Tibial artery (tissue), 4 donors: Measurements from ENCODE around the gene CA10.

ENCODE experiments used
- DNase-seq, 2 donors: peaks; one replicate each; pipeline ENCODE4 v3.0.0-alpha.2; 2019
- H3K27ac ChIP-seq, 2 donors: fragments of 200-600 bp; sonication (generic) in 1 of 2; 1 replicate in 1 of 2; 2 replicates in 1 of 2; pipeline ENCODE4 v1.5.1; 2018 to 2019; ENCODE audit warnings: mild to moderate bottlenecking in 1 of 2
- H3K27me3 ChIP-seq, 2 donors: fragments of 200-600 bp; sonication (generic) in 1 of 2; one replicate each; pipeline versions ENCODE4 v1.5.1 to v1.6.0; 2016 to 2019
- H3K36me3 ChIP-seq, 3 donors: fragments of 200-600 bp; sonication (generic) in 2 of 3; one replicate each; pipeline ENCODE4 v1.5.1; 2016 to 2019; ENCODE audit warnings: mild to moderate bottlenecking in 2 of 3
- H3K4me1 ChIP-seq, 4 donors: fragments of 200-600 bp; sonication (generic) in 2 of 4; 1 replicate in 3 of 4; 2 replicates in 1 of 4; pipeline ENCODE4 v1.5.1; 2016 to 2019
- H3K4me3 ChIP-seq, 2 donors: fragments of 200-600 bp; sonication (generic) in 1 of 2; 1 replicate in 1 of 2; 2 replicates in 1 of 2; pipeline ENCODE4 v1.5.1; 2018 to 2019; ENCODE audit warnings: mild to moderate bottlenecking in 2 of 2
- H3K9me3 ChIP-seq, 3 donors: fragments of 200-600 bp; sonication (generic) in 1 of 3; one replicate each; pipeline ENCODE4 v1.5.1; 2016 to 2019
- intact Hi-C: fragments of 100-400 bp; cut with DNase I; formaldehyde crosslinking; loops from one replicate; pipeline ENCODE4 v1.15.0; 2023; ENCODE audit warnings: low total_unique reads
- TF ChIP-seq, protein P1 (sequence below), 2 experiments: fragments of 200-600 bp in 1 of 2; fragments of 450-650 bp in 1 of 2; IDR thresholded peaks; one replicate each; pipeline ENCODE4 v1.5.1; 2017 to 2019; ENCODE audit warnings: antibody characterized with exemption in 2 of 2, mild to moderate bottlenecking in 1 of 2, moderate library complexity in 1 of 2

CA10 gene

DNA sequence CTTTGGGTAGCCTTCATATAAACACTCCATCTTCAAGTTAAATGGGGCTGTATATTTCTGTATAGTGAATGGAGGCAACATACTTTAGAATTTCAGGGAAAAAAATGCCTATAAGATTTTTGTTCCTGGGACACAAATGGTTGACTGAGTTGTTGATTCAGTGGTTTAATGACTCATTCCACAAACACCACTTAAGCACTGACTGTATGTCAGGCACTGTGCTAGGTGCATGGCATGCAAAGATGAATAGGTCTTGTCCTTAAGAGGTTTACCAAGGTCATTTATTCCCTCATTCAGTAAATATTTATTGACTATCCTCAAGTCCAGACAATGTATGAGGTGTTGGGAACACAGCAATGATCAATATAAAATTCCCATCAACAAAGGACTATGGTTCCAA, 417.1 kb downstream of the CA10 start:
- H3K27ac ChIP-seq: no peak overlapping the region
- no peaks in the 10 kb centered on the region for H3K36me3 ChIP-seq
- peaks cover 0 to 5% of the 10 kb centered on the region in 2 donors for H3K27me3 ChIP-seq
- intact Hi-C loops: no loop called here
- H3K9me3 ChIP-seq: no peaks in the 10 kb centered on the region
- no peak for DNase-seq
- TF ChIP-seq, protein P1, sequence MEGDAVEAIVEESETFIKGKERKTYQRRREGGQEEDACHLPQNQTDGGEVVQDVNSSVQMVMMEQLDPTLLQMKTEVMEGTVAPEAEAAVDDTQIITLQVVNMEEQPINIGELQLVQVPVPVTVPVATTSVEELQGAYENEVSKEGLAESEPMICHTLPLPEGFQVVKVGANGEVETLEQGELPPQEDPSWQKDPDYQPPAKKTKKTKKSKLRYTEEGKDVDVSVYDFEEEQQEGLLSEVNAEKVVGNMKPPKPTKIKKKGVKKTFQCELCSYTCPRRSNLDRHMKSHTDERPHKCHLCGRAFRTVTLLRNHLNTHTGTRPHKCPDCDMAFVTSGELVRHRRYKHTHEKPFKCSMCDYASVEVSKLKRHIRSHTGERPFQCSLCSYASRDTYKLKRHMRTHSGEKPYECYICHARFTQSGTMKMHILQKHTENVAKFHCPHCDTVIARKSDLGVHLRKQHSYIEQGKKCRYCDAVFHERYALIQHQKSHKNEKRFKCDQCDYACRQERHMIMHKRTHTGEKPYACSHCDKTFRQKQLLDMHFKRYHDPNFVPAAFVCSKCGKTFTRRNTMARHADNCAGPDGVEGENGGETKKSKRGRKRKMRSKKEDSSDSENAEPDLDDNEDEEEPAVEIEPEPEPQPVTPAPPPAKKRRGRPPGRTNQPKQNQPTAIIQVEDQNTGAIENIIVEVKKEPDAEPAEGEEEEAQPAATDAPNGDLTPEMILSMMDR (IDR thresholded peaks at IDR 0.05): no peak
- H3K4me3 ChIP-seq: no peak overlapping the region
- no peaks in the 10 kb centered on the region for H3K4me1 ChIP-seq

DNA sequence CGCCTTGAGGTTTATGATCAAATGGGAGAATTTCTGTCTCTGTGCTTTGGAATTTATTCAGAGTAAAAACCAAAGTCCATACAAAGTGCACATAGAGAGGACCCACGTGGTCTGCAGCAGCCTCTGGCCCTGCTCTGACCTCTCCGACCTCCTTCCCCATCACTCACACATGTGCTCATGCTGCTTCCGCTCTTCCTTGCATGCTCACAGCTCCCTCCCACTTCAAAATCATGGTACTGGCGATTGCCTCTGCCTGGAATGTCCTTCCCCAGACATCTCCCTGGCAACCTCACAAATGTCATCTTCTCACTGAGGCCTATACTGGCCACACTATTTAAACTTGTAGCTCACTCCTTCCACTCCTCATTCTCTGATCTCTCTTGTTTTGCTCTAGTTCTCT, 418.0 kb downstream of the CA10 start:
- Histone ChIP-seq H3K36me3 (no peaks in the 10 kb centered on the region), H3K4me3 (no peak overlapping the region), H3K27ac (no peak overlapping the region), H3K27me3 (peaks cover 0 to 5% of the 10 kb centered on the region in 2 donors), H3K9me3 (no peaks in the 10 kb centered on the region), H3K4me1 (no peaks in the 10 kb centered on the region)
- intact Hi-C loops: no loop called here
- TF ChIP-seq, protein P1 (IDR thresholded peaks at IDR 0.05): no peak
- no peak for DNase-seq

DNA sequence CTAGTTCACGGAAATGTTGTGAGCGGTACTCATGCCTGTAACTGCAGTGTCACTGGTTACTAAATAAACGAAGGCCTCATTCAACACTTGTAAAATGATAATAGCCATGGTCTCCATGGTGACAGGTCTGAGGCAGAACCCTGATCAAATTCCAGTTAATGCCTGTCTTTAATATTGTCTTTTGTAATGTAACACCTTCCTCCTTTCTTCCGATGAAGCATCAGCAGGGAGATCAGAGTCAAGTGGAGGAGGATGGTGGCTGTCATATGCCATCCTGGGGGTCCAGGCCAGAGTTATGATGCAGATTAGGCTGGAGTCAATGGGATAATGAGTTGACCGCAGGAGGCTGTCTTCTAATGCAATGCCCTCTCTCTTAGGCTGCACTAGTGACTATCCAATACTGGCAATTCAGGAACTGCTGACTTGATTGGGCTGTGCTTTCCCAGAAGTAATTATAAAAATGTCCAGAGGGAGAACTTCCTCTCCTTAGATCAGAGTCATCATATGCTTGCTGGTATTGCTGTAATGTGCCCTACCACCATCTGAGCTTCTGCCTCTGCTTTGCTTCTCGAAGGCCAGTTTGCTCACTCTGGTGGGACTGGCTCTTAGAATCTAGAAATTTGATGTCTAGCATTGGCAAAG, 419.1 kb downstream of the CA10 start:
- Histone ChIP-seq H3K27ac (no peak overlapping the region), H3K4me1 (no peaks in the 10 kb centered on the region)
- no peak for DNase-seq

DNA sequence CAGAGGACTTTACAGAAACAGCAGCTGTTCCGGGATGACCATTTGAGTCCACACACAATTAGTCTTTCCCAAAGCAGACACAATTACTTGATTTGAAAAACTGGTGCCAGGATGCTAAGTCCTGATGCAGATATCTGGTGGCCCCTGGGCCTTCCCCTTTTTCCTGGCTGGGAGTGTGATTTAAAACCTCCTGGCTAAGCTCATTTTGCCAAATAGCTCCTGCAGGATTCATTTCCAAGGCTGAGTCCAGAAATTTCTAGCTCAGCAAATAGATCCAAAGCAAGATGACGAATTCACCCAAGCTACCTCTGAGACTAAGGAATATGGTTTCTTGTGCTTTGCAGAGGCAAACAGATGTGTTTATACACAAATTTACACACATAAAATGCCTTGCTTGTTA, 422.2 kb downstream of the CA10 start:
- no peaks in the 10 kb centered on the region for H3K36me3 ChIP-seq
- peaks cover 0 to 5% of the 10 kb centered on the region in 2 donors for H3K27me3 ChIP-seq
- no peak overlapping the region for H3K4me3 ChIP-seq
- TF ChIP-seq, protein P1 (IDR thresholded peaks at IDR 0.05): no peak
- DNase-seq: no peak
- no peak overlapping the region for H3K27ac ChIP-seq
- H3K4me1 ChIP-seq: no peaks in the 10 kb centered on the region
- intact Hi-C loops: no loop called here
- H3K9me3 ChIP-seq: no peaks in the 10 kb centered on the region

More for the DNA sequence above, 419.1 kb downstream of the CA10 start:
- H3K36me3 ChIP-seq: no peaks in the 10 kb centered on the region
- TF ChIP-seq, protein P1 (IDR thresholded peaks at IDR 0.05): no peak
- H3K9me3 ChIP-seq: no peaks in the 10 kb centered on the region
- H3K27me3 ChIP-seq: peaks cover 0 to 5% of the 10 kb centered on the region in 2 donors
- no peak overlapping the region for H3K4me3 ChIP-seq
- intact Hi-C loops: no loop called here

DNA sequence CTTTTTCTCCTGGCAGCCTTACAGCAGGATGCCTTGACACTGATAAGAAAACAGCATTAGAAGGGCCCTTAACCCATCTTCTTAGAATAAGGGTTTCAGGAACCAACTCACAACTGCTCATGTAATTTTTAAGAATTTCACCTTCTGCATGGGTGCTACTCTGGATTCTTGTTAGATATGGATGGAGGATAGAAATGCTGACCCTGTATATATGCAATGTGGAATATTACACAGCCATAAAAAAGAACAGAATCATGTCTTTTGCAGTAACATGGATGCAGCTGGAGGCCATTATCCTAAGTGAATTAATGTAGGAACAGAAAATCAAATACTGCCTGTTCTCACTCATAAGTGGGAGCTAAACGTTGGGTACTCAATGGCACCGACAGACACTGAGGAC, 423.5 kb downstream of the CA10 start:
- intact Hi-C loops: no loop called here
- TF ChIP-seq, protein P1 (IDR thresholded peaks at IDR 0.05): no peak
- H3K9me3 ChIP-seq: no peaks in the 10 kb centered on the region

DNA sequence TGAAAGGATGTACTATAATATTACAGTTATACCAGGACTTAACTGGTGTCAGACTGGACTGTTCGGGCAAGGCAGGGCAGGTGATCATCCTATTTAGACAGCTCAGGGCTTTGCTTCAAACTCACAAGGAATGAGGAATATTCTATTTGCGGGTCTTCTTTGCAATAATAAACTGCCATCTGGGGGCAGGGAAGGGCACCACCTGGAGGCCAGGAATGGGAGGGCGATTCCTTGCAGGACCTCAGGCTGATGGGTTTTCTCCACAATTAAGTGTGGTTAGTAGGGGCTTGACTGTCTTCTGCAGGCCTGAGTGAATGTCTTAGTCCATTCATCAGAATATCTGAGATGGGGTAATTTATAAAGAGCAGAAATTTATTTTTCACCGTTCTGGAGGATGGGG, 424.1 kb downstream of the CA10 start:
- intact Hi-C loops: no loop called here
- TF ChIP-seq, protein P1 (IDR thresholded peaks at IDR 0.05): peak in 1 of 2 experiments; percentile 33
- Histone ChIP-seq H3K4me1 (no peaks in the 10 kb centered on the region), H3K9me3 (no peaks in the 10 kb centered on the region), H3K27ac (no peak overlapping the region), H3K4me3 (no peak overlapping the region), H3K36me3 (no peaks in the 10 kb centered on the region), H3K27me3 (no peaks in the 10 kb centered on the region)
- peak in 1 of 2 donors; percentile 24 for DNase-seq

More for the DNA sequence above, 423.5 kb downstream of the CA10 start:
- no peak for DNase-seq
- no peaks in the 10 kb centered on the region for H3K36me3 ChIP-seq
- no peak overlapping the region for H3K27ac ChIP-seq
- H3K4me1 ChIP-seq: no peaks in the 10 kb centered on the region
- H3K4me3 ChIP-seq: no peak overlapping the region
- no peaks in the 10 kb centered on the region for H3K27me3 ChIP-seq
